ENCODE results near the gene UTY. TPM values are rescaled to one million over a fixed set of nuclear protein-coding genes. Genes with fewer than 3 reads are reported as not detected.

The UTY gene
- total RNA-seq: 10 to 100 TPM in 1 of 2 donors, not detected in 1; 27.5 TPM
- polyA plus RNA-seq (ENCODE audit: insufficient read length in 6 of 6): 10 to 100 TPM in 3 of 6 donors, under 1 TPM in 3; 0.20 to 27.2 (median 11.6) TPM
- long read RNA-seq, donor 1: 0 reads
- long read RNA-seq, donor 2: 0 reads
- long read RNA-seq, donor 3: 0 reads
- long read RNA-seq, donor 4: 0 reads
- long read RNA-seq, donor 5: 0 reads
- long read RNA-seq, donor 6, partial matches to known transcripts: 0 of 1 reads
- long read RNA-seq, donor 6, other reads (novel, unspliced or antisense): 0 of 1 reads
- long read RNA-seq, donor 7, partial matches to known transcripts: 0 of 1 reads
- long read RNA-seq, donor 7, other reads (novel, unspliced or antisense): 0 of 1 reads
- long read RNA-seq, donor 8: 0 reads
- long read RNA-seq, donor 9: 0 reads
- long read RNA-seq, donor 10, partial matches to known transcripts: 2 of 2 reads
- long read RNA-seq, donor 10, other reads (novel, unspliced or antisense): 0 of 2 reads
- long read RNA-seq, donor 11: 0 reads
- long read RNA-seq, donor 12: 0 reads

GRCh38 chrY:13479828-13480227, at the start of gene UTY:
Gene UTY, minus strand, starts transcription at chrY:13480033. Its CDS starts 368 bp downstream, at chrY:13479665.
- Histone ChIP-seq H3K9me3 (no peaks in the 10 kb centered on the region), H3K27me3 (no peaks in the 10 kb centered on the region), H3K36me3 (peaks cover 0 to 8% of the 10 kb centered on the region in 2 donors), H3K27ac (peak within 1 kb of the TSS in 1 of 2 donors; percentile 95), H3K4me1 (peaks cover 0 to 18% of the 10 kb centered on the region in 2 donors), H3K4me3 (peak within 1 kb of the TSS in 1 of 2 donors; percentile 61)
- no peak for ATAC-seq
- TF ChIP-seq, protein P1, sequence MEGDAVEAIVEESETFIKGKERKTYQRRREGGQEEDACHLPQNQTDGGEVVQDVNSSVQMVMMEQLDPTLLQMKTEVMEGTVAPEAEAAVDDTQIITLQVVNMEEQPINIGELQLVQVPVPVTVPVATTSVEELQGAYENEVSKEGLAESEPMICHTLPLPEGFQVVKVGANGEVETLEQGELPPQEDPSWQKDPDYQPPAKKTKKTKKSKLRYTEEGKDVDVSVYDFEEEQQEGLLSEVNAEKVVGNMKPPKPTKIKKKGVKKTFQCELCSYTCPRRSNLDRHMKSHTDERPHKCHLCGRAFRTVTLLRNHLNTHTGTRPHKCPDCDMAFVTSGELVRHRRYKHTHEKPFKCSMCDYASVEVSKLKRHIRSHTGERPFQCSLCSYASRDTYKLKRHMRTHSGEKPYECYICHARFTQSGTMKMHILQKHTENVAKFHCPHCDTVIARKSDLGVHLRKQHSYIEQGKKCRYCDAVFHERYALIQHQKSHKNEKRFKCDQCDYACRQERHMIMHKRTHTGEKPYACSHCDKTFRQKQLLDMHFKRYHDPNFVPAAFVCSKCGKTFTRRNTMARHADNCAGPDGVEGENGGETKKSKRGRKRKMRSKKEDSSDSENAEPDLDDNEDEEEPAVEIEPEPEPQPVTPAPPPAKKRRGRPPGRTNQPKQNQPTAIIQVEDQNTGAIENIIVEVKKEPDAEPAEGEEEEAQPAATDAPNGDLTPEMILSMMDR (IDR thresholded peaks at IDR 0.05): no peak
- intact Hi-C loops (cut with DNase I): no loop called here
- peak in 2 of 4 donors; percentile 86 to 94 for DNase-seq

- intact Hi-C loops (cut with DNase I): no loop called here
- no peak overlapping the region for H3K4me3 ChIP-seq
- no peaks in the 10 kb centered on the region for H3K36me3 ChIP-seq
- TF ChIP-seq, protein P1 (IDR thresholded peaks at IDR 0.05): no peak
- no peak overlapping the region for H3K27ac ChIP-seq
- H3K4me1 ChIP-seq: no peaks in the 10 kb centered on the region
- H3K27me3 ChIP-seq: no peaks in the 10 kb centered on the region
- DNase-seq (no peak), ATAC-seq (no peak)
- H3K9me3 ChIP-seq: no peaks in the 10 kb centered on the region
Measured at GRCh38 chrY:13520474-13520873, 40.6 kb upstream of the UTY start.

DNA sequence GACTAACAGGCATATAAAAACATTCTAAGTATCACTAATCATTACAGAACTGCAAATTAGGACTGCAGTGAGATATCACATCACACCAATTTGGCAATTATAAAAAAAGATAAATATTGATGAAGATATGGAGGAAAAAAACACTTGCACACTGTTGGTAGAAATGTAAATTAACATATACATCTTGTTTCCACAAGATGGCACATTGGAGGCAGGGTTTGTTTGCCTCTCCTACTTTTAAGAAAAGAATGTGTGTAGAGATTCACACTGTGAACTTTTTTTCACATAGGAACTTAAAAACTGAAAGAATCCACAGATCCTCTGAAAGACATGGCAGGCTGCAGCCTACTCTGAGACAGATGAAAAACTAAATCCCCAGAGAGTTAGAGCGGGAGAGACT, 21.4 kb upstream of the UTY start:
- Histone ChIP-seq H3K27me3 (no peaks in the 10 kb centered on the region), H3K4me3 (no peak overlapping the region), H3K36me3 (no peaks in the 10 kb centered on the region), H3K9me3 (no peaks in the 10 kb centered on the region), H3K27ac (no peak overlapping the region), H3K4me1 (no peaks in the 10 kb centered on the region)
- TF ChIP-seq, protein P1 (IDR thresholded peaks at IDR 0.05): no peak
- ATAC-seq (no peak), DNase-seq (no peak)
- intact Hi-C loops (cut with DNase I): no loop called here

- DNase-seq (no peak), ATAC-seq (no peak)
- no peaks in the 10 kb centered on the region for H3K36me3 ChIP-seq
- TF ChIP-seq, protein P1 (IDR thresholded peaks at IDR 0.05): no peak
- H3K4me1 ChIP-seq: no peaks in the 10 kb centered on the region
- H3K4me3 ChIP-seq: no peak overlapping the region
- H3K27me3 ChIP-seq: no peaks in the 10 kb centered on the region
- H3K9me3 ChIP-seq: no peaks in the 10 kb centered on the region
- H3K27ac ChIP-seq: no peak overlapping the region
- intact Hi-C loops (cut with DNase I): no loop called here
Measured at GRCh38 chrY:13493737-13494136, 13.9 kb upstream of the UTY start.

- intact Hi-C loops (cut with DNase I): no loop called here
- H3K9me3 ChIP-seq: no peaks in the 10 kb centered on the region
Measured at GRCh38 chrY:13492408-13492807, 12.6 kb upstream of the UTY start.

More at GRCh38 chrY:13492408-13492807, 12.6 kb upstream of the UTY start:
- Histone ChIP-seq H3K27me3 (no peaks in the 10 kb centered on the region), H3K4me3 (no peak overlapping the region), H3K4me1 (no peaks in the 10 kb centered on the region), H3K27ac (no peak overlapping the region), H3K36me3 (no peaks in the 10 kb centered on the region)
- TF ChIP-seq, protein P1 (IDR thresholded peaks at IDR 0.05): no peak
- no peak for DNase-seq
- ATAC-seq: no peak

Data from left lung (tissue), 14 donors.